Measurements from ENCODE around the gene CLEC18C.
"Not testable (repeated sequence)": the region's sequence is repeated elsewhere in the genome, so short reads cannot be mapped to it uniquely, and the experiment has no call there.

CLEC18C gene

GRCh38 chr16:70160821-70161220, 12.8 kb upstream of the CLEC18C start:
- no peaks in the 10 kb centered on the region for H3K9me3 ChIP-seq (replicated peaks; ENCODE audit: low read length)
- no peak overlapping the region for H3K9ac ChIP-seq (ENCODE audit: low read depth, low read length)
- H3K36me3 ChIP-seq (ENCODE audit: insufficient read depth, low read length), result peaks cover 52% of the 10 kb centered on the region
- peaks cover 13% of the 10 kb centered on the region for H3K4me1 ChIP-seq (ENCODE audit: control insufficient read depth, insufficient read depth, low read length)
- H3K27me3 ChIP-seq (ENCODE audit: control insufficient read depth, insufficient read depth, low read length), result no peaks in the 10 kb centered on the region
- H3K4me2 ChIP-seq (ENCODE audit: low read length), result no peak overlapping the region
- H3K4me3 ChIP-seq (ENCODE audit: low read length), result no peak overlapping the region

DNA sequence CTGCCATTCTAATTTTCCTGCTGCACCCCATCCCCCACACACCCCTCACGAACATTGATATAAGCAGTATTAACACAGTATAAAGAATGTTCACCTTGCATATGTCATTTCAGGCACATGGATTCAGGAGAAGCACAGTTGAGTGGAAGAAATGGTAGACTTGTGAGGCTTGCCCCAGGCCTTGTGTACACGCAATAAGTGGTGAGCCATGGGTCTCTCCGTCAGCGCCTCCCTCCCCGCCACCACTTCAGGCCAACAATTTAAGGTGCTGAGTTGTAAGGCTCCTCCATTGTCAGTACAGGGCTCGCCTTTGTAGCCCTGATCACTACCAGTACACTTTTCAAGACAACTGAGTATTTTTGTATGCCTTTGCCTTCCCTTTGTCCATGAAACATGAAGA, 12.2 kb upstream of the CLEC18C start:
- Histone ChIP-seq H3K4me3 (ENCODE audit: low read length) (no peak overlapping the region), H3K9me3 (replicated peaks; ENCODE audit: low read length) (no peaks in the 10 kb centered on the region), H3K4me2 (ENCODE audit: low read length) (no peak overlapping the region), H3K9ac (ENCODE audit: low read depth, low read length) (no peak overlapping the region), H3K27me3 (ENCODE audit: control insufficient read depth, insufficient read depth, low read length) (no peaks in the 10 kb centered on the region), H3K36me3 (ENCODE audit: insufficient read depth, low read length) (peaks cover 46% of the 10 kb centered on the region), H3K4me1 (ENCODE audit: control insufficient read depth, insufficient read depth, low read length) (peaks cover 13% of the 10 kb centered on the region)

GRCh38 chr16:70162041-70162451, 11.5 kb upstream of the CLEC18C start:
- H3K4me1 ChIP-seq (ENCODE audit: control insufficient read depth, insufficient read depth, low read length), result peaks cover 13% of the 10 kb centered on the region
- H3K9me3 ChIP-seq (replicated peaks; ENCODE audit: low read length), result no peaks in the 10 kb centered on the region
- peaks cover 39% of the 10 kb centered on the region for H3K36me3 ChIP-seq (ENCODE audit: insufficient read depth, low read length)
- H3K27me3 ChIP-seq (ENCODE audit: control insufficient read depth, insufficient read depth, low read length), result no peaks in the 10 kb centered on the region
- H3K4me2 ChIP-seq (ENCODE audit: low read length), result peak overlapping the region; percentile 49
- H3K9ac ChIP-seq (ENCODE audit: low read depth, low read length), result no peak overlapping the region
- H3K4me3 ChIP-seq (ENCODE audit: low read length), result no peak overlapping the region

- no peak overlapping the region for H3K4me2 ChIP-seq (ENCODE audit: low read length)
- no peak overlapping the region for H3K9ac ChIP-seq (ENCODE audit: low read depth, low read length)
- no peak overlapping the region for H3K4me3 ChIP-seq (ENCODE audit: low read length)
- H3K36me3 ChIP-seq (ENCODE audit: insufficient read depth, low read length), result peaks cover 24% of the 10 kb centered on the region
- no peaks in the 10 kb centered on the region for H3K9me3 ChIP-seq (replicated peaks; ENCODE audit: low read length)
- H3K27me3 ChIP-seq (ENCODE audit: control insufficient read depth, insufficient read depth, low read length), result no peaks in the 10 kb centered on the region
- H3K4me1 ChIP-seq (ENCODE audit: control insufficient read depth, insufficient read depth, low read length), result peaks cover 13% of the 10 kb centered on the region
Observed at GRCh38 chr16:70163596-70163995, 10.0 kb upstream of the CLEC18C start.

GRCh38 chr16:70166688-70167087, 6.9 kb upstream of the CLEC18C start:
- peaks cover 12% of the 10 kb centered on the region for H3K4me1 ChIP-seq (ENCODE audit: control insufficient read depth, insufficient read depth, low read length)
- not testable (repeated sequence) for H3K36me3 ChIP-seq (ENCODE audit: insufficient read depth, low read length); H3K27me3 ChIP-seq (ENCODE audit: control insufficient read depth, insufficient read depth, low read length); H3K4me3 ChIP-seq (ENCODE audit: low read length); H3K9ac ChIP-seq (ENCODE audit: low read depth, low read length); H3K4me2 ChIP-seq (ENCODE audit: low read length); H3K9me3 ChIP-seq (replicated peaks; ENCODE audit: low read length)

GRCh38 chr16:70173916-70174315, 329 bp downstream of the CLEC18C start:
- not testable (repeated sequence) for H3K9me3 ChIP-seq (replicated peaks; ENCODE audit: low read length); H3K4me2 ChIP-seq (ENCODE audit: low read length); H3K27me3 ChIP-seq (ENCODE audit: control insufficient read depth, insufficient read depth, low read length); H3K4me1 ChIP-seq (ENCODE audit: control insufficient read depth, insufficient read depth, low read length); H3K36me3 ChIP-seq (ENCODE audit: insufficient read depth, low read length); H3K9ac ChIP-seq (ENCODE audit: low read depth, low read length); H3K4me3 ChIP-seq (ENCODE audit: low read length)

DNA sequence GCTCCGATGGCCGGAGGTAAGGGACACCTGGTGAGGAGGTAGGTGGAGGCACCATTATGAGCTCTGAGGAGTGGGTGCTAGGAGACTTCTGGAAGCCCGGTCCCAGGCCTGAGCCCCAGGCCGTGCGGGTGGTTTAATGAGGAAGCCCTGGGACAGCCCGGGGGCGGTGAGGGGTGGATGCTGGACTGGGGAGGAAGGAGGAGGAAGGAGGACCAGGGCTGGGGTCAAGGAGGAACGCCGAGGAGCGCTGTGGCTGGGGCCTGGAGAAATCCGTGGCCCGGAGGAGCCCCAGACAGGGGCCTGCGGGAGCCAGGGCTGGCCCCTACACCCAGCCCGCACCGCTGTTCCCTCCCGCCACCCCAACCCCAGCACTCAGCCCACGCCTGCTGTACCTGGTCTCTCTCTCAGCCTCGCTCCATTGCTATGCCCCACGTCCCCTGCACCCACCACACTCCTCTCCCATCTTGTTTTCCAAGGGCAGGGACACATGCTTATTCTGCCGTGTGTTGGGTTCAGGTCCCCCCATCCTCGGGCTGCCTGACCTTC, 873 bp downstream of the CLEC18C start:
- H3K27me3 ChIP-seq (ENCODE audit: control insufficient read depth, insufficient read depth, low read length); H3K36me3 ChIP-seq (ENCODE audit: insufficient read depth, low read length); H3K4me3 ChIP-seq (ENCODE audit: low read length); H3K4me2 ChIP-seq (ENCODE audit: low read length); H3K9ac ChIP-seq (ENCODE audit: low read depth, low read length); H3K9me3 ChIP-seq (replicated peaks; ENCODE audit: low read length); H3K4me1 ChIP-seq (ENCODE audit: control insufficient read depth, insufficient read depth, low read length): not testable (repeated sequence)

DNA sequence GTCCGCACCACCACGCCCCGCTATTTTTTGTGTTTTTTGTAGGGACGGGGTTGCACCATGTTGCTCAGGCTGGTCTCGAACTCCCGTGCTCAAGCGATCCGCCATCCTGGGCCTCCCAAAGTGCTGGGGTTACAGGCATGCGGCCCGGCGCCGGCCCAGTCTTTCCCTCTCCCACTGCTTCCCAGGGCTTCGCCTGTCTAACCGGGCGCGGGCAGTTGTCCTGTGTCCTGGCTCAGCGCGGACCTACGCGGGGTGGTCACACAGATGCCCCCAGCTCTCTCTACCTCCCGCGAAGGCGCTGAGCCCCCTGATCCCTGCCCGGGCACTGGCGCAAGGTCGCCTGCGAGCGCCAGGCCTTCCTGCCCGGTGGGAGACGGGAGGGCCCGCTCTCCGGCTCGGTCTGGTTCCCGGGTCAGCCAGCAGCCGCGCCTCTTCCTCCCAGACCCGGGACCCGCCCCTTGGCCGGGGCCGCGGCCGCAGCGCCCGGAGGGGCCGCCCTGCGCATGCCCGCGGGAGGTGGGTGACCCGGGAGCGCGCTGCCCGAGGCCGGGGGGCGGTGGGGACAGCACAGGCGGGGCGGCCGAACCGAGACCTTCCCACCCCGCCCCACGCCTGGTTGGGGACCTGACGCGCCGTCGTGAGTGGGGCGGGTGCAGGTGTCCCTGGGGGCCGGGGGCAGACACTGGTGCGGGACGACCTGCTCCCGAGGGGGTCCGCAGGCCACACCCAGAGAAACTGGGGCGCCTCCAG, 14.4 kb downstream of the CLEC18C start:
- peak overlapping the region; percentile 56 for H3K9ac ChIP-seq (ENCODE audit: low read depth, low read length)
- H3K4me3 ChIP-seq (ENCODE audit: low read length); H3K36me3 ChIP-seq (ENCODE audit: insufficient read depth, low read length): not testable (repeated sequence)

DNA sequence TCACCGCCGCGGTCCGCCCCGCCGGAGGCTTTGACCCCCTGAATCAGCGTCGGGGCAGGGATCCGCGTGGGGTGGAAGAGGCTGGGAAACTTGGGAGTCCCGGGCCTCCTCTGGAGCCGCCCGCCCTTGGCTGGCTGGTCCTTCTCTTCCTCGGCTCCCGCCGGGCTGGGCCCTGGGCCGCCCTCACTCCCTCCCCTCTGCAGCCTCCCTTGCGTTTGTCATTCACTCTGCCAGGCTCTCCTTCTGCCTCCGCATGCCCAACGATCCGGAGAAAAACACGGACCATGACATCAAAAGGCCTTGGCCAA, 15.0 kb downstream of the CLEC18C start:
- H3K9me3 ChIP-seq (replicated peaks; ENCODE audit: low read length); H3K4me3 ChIP-seq (ENCODE audit: low read length); H3K27me3 ChIP-seq (ENCODE audit: control insufficient read depth, insufficient read depth, low read length); H3K4me1 ChIP-seq (ENCODE audit: control insufficient read depth, insufficient read depth, low read length); H3K36me3 ChIP-seq (ENCODE audit: insufficient read depth, low read length); H3K9ac ChIP-seq (ENCODE audit: low read depth, low read length); H3K4me2 ChIP-seq (ENCODE audit: low read length): not testable (repeated sequence)

More for the DNA sequence above, 14.4 kb downstream of the CLEC18C start:
- not testable (repeated sequence) for H3K9me3 ChIP-seq (replicated peaks; ENCODE audit: low read length); H3K27me3 ChIP-seq (ENCODE audit: control insufficient read depth, insufficient read depth, low read length); H3K4me1 ChIP-seq (ENCODE audit: control insufficient read depth, insufficient read depth, low read length)
- peak overlapping the region; percentile 58 for H3K4me2 ChIP-seq (ENCODE audit: low read length)

DNA sequence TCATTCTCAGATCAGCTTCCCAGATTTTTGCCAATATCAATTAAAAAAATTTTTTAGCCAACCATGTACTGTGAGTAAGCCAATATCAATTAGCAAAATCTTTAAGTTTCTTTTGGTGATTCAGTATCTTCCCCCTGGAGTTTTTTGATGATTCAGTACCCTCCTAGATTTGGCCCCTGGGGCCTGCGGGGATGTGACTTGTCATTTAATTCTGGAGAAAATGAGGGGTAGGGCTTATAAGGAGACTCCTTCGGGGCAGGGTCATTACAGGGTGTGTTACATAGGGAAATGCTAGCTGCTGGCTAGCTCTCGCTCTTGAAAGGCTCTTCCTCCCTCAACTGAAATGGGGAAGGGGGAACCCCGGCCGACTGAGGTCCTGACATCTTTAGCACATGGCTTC, 17.0 kb downstream of the CLEC18C start:
- H3K36me3 ChIP-seq (ENCODE audit: insufficient read depth, low read length); H3K9ac ChIP-seq (ENCODE audit: low read depth, low read length); H3K4me1 ChIP-seq (ENCODE audit: control insufficient read depth, insufficient read depth, low read length); H3K4me3 ChIP-seq (ENCODE audit: low read length); H3K4me2 ChIP-seq (ENCODE audit: low read length); H3K9me3 ChIP-seq (replicated peaks; ENCODE audit: low read length); H3K27me3 ChIP-seq (ENCODE audit: control insufficient read depth, insufficient read depth, low read length): not testable (repeated sequence)

GRCh38 chr16:70196683-70197300, 23.2 kb downstream of the CLEC18C start:
- not testable (repeated sequence) for H3K4me3 ChIP-seq (ENCODE audit: low read length); H3K9ac ChIP-seq (ENCODE audit: low read depth, low read length)

GRCh38 chr16:70197611-70198010, 24.0 kb downstream of the CLEC18C start:
- not testable (repeated sequence) for H3K4me1 ChIP-seq (ENCODE audit: control insufficient read depth, insufficient read depth, low read length); H3K4me2 ChIP-seq (ENCODE audit: low read length); H3K9ac ChIP-seq (ENCODE audit: low read depth, low read length); H3K27me3 ChIP-seq (ENCODE audit: control insufficient read depth, insufficient read depth, low read length); H3K4me3 ChIP-seq (ENCODE audit: low read length); H3K36me3 ChIP-seq (ENCODE audit: insufficient read depth, low read length); H3K9me3 ChIP-seq (replicated peaks; ENCODE audit: low read length)

More at GRCh38 chr16:70196683-70197300, 23.2 kb downstream of the CLEC18C start:
- H3K27me3 ChIP-seq (ENCODE audit: control insufficient read depth, insufficient read depth, low read length); H3K36me3 ChIP-seq (ENCODE audit: insufficient read depth, low read length); H3K4me2 ChIP-seq (ENCODE audit: low read length); H3K9me3 ChIP-seq (replicated peaks; ENCODE audit: low read length); H3K4me1 ChIP-seq (ENCODE audit: control insufficient read depth, insufficient read depth, low read length): not testable (repeated sequence)

Measured in skeletal muscle satellite cell (primary cell).